ENCODE results near the gene LPO.
A peak's percentile ranks its signal among the peaks of the same experiment; 100 is the strongest.

The LPO gene

DNA sequence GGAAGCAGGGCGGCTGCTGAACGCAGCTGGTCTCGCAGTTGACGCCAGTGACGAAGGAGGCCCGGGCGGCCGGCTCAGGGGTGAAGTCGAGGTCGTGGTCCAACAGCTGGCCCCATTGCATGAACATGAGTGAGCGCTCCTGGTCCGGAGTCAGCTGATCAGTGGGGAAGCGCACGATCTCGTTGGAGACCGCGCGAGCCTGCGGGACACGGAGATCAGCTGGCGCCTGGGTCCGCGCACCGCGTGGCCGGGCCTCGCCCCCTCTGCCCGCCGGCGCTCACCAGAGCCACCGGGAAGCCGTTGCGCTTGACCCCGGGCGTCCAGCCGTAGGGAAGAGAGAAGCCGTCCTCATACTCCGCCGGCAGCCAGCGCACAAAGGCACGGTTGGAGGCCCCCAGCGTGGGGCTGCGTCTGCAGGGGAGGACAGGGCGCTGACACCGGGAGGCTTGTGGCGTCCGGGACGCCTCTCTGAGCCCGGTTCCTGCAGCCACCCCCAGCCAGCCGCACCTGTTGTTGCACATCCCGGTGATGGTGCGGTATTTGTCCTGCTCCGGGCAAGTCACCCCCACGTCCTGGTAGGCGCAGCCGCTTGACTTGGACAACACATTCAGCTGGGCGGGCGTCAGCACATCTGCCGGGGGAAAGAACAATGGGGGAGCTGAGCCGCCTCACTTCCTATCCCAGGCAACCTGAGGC is 40.8 kb downstream of the LPO start:
- DNase-seq, result no peak

- no peak for DNase-seq
Observed at GRCh38 chr17:58279736-58280479, 41.5 kb downstream of the LPO start.

DNA sequence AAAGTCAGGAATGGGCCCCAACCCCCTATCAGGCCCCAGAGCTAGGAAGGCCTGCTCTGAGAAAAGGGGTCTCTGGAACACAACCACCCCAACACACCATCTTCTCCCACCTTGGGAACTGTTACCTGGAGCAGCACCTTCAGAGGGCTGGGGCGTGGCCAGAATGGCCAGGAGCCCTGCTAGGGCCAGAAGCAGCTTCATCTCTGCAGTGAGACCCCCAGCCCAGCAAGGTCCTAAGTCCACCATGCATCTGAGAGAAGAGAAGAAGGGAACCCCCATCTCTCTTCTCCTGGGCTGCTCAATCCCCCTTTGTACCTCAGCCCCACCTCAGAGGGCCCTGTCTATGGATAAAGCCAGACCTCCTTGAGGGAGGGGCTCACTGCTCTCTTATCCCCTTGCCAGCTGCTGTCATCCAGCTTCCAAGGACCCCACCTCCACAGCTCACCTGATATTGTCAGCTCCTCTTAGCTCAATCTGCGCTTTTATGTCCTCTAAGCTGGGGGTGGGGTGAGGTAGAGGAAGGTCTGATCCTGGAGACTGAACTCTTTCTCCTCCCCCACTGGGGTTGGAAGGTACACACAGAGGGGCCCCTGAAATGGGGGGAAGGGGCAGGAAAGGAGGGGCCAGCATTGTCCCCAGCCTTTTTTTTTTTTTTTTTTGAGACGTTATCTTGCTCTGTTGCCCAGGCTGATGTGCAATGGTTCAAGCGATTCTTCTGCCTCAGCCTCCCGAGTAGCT is 42.3 kb downstream of the LPO start, which contains the start of gene MPO:
MPO (minus strand) TSS at position 456 of the 738 bp plus-strand sequence; CDS start at position 279, 177 bp downstream.
- DNase-seq, result no peak

- no peak for DNase-seq
Observed at GRCh38 chr17:58281511-58282011, 43.2 kb downstream of the LPO start.

DNA sequence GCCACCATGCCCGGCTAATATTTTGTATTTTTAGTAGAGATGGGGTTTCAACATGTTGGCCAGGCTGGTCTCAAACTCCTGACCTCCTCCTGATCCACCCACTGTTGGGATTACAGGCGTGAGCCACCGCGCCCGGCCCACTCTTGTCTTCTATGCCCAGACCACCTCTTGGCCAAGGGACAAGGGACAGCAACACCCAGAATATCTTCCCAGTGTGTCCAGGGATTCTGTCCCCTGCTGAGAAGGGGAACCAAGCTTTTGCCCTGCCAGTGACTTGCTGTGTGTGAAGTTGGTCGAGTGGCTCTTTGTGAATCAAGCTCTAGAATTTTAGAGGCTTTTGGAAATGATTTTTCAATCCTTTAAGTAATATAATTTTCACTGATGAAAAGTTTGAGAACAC is 44.1 kb downstream of the LPO start:
- no peak for DNase-seq

DNA sequence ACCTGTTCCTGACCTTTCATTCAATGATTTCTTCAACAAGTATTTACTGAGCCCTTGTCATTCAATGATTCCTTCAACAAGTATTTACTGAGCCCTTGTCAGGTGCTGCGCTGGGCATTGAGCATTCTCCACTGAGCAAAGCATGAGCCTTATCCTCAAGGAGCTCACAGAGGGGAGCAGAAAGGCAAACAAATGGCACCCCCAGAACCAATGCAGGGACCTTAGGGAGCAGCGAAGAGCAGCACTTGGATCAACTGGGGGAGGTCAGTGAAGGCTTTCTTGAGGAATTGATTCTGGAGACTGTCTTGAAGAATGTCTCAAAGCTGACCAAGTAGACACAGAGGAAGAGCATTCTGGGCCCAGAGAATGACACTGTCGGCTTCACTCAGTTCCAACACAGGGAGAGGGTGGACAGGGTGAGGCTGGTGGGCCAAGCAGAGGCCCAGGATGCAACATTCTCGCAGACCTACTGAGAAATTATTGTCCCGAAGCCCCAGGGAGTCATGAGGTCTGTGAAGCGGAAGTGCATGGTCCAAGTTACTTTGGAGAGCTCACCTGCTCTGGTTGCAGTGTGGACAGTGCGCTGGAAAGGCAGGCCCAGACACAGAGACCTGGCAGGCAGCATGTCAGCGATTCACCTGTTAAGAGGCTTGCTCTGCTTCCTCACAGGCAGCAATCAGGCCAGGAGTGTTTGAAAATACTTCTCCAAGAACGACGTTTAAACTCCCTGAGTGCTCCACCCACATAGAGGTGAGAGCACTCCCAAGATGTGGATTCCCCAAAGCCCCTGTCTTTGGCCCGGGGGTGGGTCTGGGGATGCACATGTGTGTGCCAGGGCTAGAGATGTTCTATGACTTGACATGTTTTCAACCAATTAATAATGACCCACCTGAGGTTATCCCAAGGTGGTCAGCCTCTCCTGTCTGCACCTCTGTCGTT is 45.6 kb downstream of the LPO start:
- no peak for DNase-seq

DNA sequence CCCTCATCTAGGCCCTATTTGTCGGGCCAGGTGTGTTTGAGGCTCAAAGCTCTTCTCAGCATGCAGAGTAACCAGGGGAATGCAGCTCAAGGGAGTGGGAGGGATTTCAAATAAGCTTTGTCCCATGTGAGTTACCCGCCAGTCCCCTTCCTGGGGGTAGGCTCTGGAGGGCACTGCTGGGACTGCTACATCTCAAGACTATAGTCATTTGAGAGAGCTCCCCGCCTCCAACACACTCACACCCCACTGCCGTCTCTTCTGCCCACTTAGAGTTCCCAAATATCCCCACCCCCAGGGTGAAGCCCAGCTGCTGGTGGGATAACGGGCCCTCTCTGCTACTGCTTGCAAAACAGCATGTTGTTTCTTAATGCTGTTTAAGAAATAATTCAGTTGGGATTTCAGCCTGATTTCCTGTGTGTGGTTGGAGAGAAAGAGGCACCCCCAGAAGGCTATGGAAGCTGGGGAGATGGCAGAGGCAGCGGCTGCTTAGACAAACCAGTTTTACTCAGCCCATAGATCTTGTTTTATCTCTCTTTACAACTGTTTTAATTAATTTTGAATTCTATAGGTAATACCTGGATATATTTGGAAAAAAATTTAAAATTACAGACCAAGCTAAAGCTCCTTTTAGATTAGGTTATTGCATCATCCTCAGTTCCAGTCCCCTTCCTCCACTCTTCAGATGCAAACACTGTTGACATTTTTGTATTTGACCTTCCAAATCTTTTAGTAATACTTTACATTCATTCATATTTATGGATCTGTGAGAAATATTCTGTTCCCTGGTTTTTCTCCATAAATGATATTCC is 46.4 kb downstream of the LPO start:
- no peak for DNase-seq

DNA sequence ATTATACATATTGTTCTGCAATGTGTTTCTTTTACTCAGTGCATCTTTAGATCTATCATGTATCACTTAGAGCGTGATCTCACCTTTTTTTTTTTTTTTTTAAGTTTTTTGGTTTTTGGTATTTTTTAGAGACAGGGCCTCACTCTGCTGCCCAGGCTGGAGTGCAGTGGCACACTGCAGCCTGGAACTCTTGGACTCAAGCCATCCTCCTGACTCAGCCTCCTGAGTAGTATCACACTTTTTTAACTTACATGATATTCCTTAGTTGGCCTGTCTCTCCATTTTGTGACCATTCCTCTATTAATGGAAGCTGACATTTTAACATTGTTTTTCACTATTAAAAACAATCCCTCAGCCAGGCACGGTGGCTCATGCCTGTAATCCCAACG is 47.0 kb downstream of the LPO start:
- DNase-seq, result no peak

DNA sequence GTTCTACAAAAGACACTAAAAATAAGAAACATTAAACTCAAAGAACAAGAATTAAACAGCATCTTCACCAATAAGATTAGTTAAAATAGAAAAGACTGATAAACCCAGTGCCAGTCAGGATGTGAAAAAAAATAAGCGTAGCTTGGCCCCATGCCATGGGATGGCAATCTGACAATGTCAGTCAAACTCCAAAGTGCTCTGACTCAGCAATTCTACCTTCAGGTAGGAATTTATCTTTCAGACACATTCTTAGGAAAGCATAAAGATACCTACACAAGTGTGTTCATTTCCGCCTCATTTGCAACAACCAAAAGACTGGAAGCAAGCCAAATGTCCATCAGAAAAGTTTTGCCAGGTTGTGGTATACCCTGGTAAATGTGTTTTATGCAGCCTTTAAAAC is 51.5 kb downstream of the LPO start:
- no peak for DNase-seq

DNA sequence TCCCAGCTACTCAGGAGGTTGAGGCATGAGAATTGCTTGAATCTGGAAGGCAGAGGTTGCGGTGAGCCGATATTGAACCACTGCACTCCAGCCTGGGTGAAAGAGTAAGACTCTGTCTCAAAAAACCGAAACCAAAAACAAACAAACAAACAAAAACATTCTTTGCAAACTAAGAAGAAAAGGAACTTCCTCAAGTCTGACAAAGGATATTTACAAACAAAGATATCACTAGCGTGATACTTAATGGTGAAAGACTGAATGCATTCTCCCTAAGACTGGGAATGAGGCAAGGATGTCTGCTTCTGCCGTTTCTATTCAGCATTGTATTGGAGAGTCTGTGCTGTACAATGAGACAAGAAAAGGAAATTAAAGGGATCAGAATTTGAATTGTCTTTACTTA is 52.9 kb downstream of the LPO start:
- DNase-seq, result no peak

DNA sequence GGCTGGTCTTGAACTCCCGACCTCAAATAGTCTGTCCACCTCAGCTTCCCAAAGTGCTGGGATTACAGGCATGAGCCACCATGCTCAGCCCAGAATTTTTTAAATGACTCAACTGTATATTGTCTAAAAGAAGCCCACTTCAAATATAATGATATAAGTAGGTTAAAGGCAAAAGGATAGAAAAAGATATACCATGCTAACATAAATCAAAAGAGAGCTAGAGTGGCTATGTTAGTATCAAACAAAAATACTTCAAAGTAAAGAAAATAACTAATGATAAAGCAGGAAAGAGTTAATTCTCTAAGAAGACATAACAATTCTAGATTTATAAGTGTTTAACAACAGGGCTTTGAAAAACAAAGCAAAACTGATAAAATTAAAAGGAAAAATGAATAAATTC is 55.6 kb downstream of the LPO start:
- DNase-seq, result no peak

DNA sequence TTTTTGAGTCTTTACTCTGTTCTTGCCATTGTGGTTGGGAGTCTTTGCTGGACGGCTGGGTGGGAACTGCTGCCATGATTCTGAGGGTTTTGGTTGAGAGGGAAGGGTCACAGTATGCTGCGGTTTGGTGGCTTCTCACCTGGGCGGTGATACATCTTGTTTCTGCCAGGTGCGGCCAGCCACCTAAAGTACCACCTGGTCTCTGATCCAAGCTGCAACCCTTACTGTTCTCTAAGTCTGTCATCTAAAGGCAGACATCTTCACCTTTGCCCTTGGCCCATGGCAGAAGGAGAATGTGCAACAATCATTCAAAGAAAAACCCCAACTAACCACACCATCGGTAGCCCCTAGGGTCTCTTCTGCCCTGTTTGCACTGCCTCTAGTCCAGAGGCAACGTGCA is 62.0 kb downstream of the LPO start:
- DNase-seq, result no peak

GRCh38 chr17:58301504-58302150 is 63.2 kb downstream of the LPO start:
- DNase-seq, result no peak

- DNase-seq, result no peak
Observed at GRCh38 chr17:58302171-58302918, 64.0 kb downstream of the LPO start.

- DNase-seq, result no peak
Observed at GRCh38 chr17:58302919-58303585, 64.7 kb downstream of the LPO start.

- peak; percentile 25 for DNase-seq
Observed at GRCh38 chr17:58303971-58304749, 65.8 kb downstream of the LPO start.

DNA sequence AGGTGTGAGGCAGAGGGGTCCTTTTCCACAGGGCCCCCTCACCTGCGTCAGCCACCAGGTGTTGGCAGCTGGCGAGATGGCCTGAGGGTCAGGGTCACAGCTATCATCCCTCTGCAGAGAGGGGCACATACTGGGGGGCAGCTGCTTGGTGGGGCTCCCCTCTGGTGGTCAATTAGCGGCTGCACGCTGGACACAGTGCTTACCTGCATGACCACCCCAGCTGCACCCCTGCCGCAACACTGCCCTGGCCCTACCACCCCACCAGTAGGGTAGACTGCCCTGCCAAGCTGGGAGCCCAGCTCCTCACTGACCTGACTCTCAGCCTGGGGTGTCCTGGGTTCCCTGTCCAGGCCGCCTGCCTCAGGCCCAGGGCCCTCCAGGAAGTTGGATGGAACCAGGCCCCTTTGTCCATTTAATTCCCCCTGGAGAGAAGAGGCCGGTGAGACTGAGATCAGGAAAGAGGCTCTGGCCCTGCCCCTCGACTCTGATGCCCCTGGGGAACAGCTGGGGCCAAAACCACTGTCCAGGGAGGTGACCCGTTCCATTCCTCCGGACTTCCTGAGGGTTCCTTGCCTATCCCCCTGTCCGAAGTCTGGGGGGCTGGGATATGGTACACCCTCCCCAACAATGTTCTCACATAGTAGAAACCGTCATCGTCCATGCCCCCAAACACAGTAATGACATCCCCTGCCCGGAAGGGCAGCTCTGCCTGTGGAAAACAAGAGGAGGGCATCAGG is 66.5 kb downstream of the LPO start:
- no peak for DNase-seq

DNA sequence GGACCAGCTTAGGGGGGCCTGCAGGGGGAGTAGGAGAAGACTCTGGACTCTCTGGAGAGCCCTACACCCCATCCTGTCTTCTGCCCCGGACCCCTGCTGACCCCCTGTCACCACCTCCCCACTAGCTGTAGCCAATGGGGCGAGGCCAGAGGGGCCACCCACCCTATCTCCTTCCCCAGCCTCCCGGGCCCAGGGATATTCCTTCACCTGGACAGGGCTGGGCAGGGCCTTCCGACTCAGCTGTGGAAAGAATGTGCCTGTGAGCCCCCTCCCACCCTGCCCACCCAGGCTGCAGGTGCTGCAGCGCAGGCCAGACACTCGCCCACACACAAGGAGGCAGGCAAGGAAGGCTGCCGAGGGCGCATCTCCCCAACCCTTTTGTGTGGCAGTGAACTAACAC is 67.2 kb downstream of the LPO start:
- no peak for DNase-seq

Data from NCI-H774 (cell line).